Upper lobe of left lung (tissue), 6 donors: ENCODE data around the gene SLC6A1. TPM values are rescaled to one million over a fixed set of nuclear protein-coding genes. Genes with fewer than 3 reads are reported as not detected.

Source experiments
- ATAC-seq, 2 donors: fragments of 200-7000 bp; cut with Tn5 transposase; one replicate each; pipeline ENCODE4 v1.9.1; 2022; ENCODE audit warnings: mild to moderate bottlenecking in 2 of 2, moderate library complexity in 2 of 2; ENCODE audit not compliant: low FRiP score in 2 of 2
- DNase-seq, 2 donors: peaks; one replicate each; pipeline ENCODE4 v3.0.0-alpha.2; 2019 to 2020
- H3K27ac ChIP-seq, 4 donors: fragments of 200-600 bp; sonication (generic); one replicate each; pipeline ENCODE4 v1.5.1; 2016 to 2019
- H3K27me3 ChIP-seq, 4 donors: fragments of 200-600 bp; sonication (generic); one replicate each; pipeline ENCODE4 v1.5.1; 2017 to 2019
- H3K36me3 ChIP-seq, 4 donors: fragments of 200-600 bp; sonication (generic); one replicate each; pipeline ENCODE4 v1.5.1; 2016 to 2019
- H3K4me1 ChIP-seq, 4 donors: fragments of 200-600 bp; sonication (generic); one replicate each; pipeline ENCODE4 v1.5.1; 2018 to 2019
- H3K4me3 ChIP-seq, 4 donors: fragments of 200-600 bp; sonication (generic); one replicate each; pipeline ENCODE4 v1.5.1; 2017 to 2019; ENCODE audit warnings: mild to moderate bottlenecking in 2 of 4, moderate library complexity in 1 of 4
- H3K9me3 ChIP-seq, 4 donors: fragments of 200-600 bp; sonication (generic); one replicate each; pipeline ENCODE4 v1.5.1; 2018 to 2019
- EP300 ChIP-seq, 4 donors: sonication (generic); formaldehyde crosslinking; IDR thresholded peaks; one replicate each; pipeline ENCODE4 v1.5.1; 2017; ENCODE audit warnings: antibody characterized with exemption in 4 of 4, control low read depth in 2 of 4
- POLR2A ChIP-seq, 4 donors: fragments of 450-650 bp; IDR thresholded peaks; one replicate each; pipeline ENCODE4 v1.5.1; 2016 to 2017; ENCODE audit warnings: antibody characterized with exemption in 4 of 4, mild to moderate bottlenecking in 2 of 4
- POLR2AphosphoS5 ChIP-seq, 2 donors: sonication (generic); formaldehyde crosslinking; IDR thresholded peaks; one replicate each; pipeline ENCODE4 v1.5.1; 2017; ENCODE audit warnings: antibody characterized with exemption in 2 of 2
- WGBS, 2 donors: methylation state at CpG; one replicate each; pipeline ENCODE4 v1.1.5; 2017 to 2018; 5-methylcytosine and 5-hydroxymethylcytosine counted together
- total RNA-seq, 6 donors: library from RNA; depleted of rRNA in 4 of 6; stranded (reverse); fragments of >200 nt in 4 of 6; gene quantifications; one replicate each; pipeline versions ENCODE4 v1.1.0 to v1.2.1, GENCODE V29; 2016 to 2021
- TF ChIP-seq, protein P1 (sequence below), 6 experiments: fragments of 450-650 bp in 4 of 6; fragments of 200-600 bp in 2 of 6; sonication (generic) in 2 of 6; IDR thresholded peaks; one replicate each; pipeline ENCODE4 v1.5.1; 2016 to 2019; ENCODE audit warnings: antibody characterized with exemption in 6 of 6
- donor health status: DM: no; HTN: no; CAD: no; lungs with moderate emphysema.
- donor health status: DM: no; HTN: yes; CAD: no; lungs with severe emphysema.

SLC6A1 gene
- total RNA-seq, 6 donors from 2014 or later: 0.46 to 11.5 (median 0.88) TPM

DNA sequence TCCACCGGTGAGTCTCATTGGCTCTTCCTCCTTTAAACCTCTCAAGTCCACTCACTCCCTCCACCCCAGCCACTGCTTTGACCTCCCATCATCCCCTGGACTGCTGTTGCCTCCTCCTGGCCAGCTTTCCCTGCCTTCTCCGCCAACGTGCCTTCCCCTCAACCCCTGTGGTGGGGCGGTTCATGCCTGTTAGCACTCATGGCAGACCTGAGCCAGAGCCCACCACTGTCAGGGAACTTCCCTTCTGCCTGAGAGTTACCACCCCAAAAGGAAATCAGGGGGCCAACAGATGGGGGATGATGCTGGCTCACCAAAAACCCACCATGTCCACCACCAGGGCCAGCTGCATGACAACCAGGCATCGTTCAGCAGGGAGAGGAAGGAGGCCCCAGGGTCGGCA lies 44.2 kb upstream of the SLC6A1 start:
- ATAC-seq (no peak), DNase-seq (no peak)
- H3K27ac ChIP-seq: no peak overlapping the region
- no peaks in the 10 kb centered on the region for H3K9me3 ChIP-seq
- 87 to 88% methylated on average over 4 to 6 of the region's 6 CpGs for WGBS, 2 donors
- no peaks in the 10 kb centered on the region for H3K4me1 ChIP-seq
- no peaks in the 10 kb centered on the region for H3K36me3 ChIP-seq
- TF ChIP-seq POLR2A (IDR thresholded peaks at IDR 0.05) (no peak), EP300 (IDR thresholded peaks at IDR 0.05) (no peak), POLR2AphosphoS5 (IDR thresholded peaks at IDR 0.05) (no peak)
- TF ChIP-seq, protein P1, sequence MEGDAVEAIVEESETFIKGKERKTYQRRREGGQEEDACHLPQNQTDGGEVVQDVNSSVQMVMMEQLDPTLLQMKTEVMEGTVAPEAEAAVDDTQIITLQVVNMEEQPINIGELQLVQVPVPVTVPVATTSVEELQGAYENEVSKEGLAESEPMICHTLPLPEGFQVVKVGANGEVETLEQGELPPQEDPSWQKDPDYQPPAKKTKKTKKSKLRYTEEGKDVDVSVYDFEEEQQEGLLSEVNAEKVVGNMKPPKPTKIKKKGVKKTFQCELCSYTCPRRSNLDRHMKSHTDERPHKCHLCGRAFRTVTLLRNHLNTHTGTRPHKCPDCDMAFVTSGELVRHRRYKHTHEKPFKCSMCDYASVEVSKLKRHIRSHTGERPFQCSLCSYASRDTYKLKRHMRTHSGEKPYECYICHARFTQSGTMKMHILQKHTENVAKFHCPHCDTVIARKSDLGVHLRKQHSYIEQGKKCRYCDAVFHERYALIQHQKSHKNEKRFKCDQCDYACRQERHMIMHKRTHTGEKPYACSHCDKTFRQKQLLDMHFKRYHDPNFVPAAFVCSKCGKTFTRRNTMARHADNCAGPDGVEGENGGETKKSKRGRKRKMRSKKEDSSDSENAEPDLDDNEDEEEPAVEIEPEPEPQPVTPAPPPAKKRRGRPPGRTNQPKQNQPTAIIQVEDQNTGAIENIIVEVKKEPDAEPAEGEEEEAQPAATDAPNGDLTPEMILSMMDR (IDR thresholded peaks at IDR 0.05): no peak
- H3K4me3 ChIP-seq: no peak overlapping the region
- H3K27me3 ChIP-seq: no peaks in the 10 kb centered on the region

DNA sequence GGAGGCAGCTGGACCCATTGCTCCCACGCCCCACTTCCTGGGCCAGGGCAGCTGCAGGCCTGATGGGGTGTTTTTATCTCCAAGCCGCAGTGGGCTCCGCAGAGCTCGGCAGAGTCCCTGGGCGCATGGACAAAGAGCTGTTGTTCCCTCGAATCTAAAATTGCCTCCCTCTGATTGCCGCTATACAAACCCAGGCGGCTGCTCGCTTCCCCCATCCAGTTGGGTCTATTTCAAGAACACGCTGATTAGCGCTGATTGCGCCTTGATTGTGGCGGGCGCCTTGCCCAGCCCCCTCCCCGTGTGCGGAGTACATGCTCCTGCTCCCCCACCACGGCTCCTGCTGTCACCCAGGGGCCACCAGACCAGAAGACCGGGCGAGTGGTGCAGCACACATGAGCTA lies 43.4 kb upstream of the SLC6A1 start:
- Histone ChIP-seq H3K36me3 (no peaks in the 10 kb centered on the region), H3K4me3 (no peak overlapping the region), H3K9me3 (no peaks in the 10 kb centered on the region), H3K27me3 (no peaks in the 10 kb centered on the region), H3K4me1 (no peaks in the 10 kb centered on the region), H3K27ac (no peak overlapping the region)
- TF ChIP-seq, protein P1 (IDR thresholded peaks at IDR 0.05): no peak
- TF ChIP-seq EP300 (IDR thresholded peaks at IDR 0.05) (no peak), POLR2AphosphoS5 (IDR thresholded peaks at IDR 0.05) (no peak), POLR2A (IDR thresholded peaks at IDR 0.05) (no peak)
- ATAC-seq (no peak), DNase-seq (no peak)
- WGBS, 2 donors: 80 to 90% methylated on average over 16 to 19 of the region's 19 CpGs

DNA sequence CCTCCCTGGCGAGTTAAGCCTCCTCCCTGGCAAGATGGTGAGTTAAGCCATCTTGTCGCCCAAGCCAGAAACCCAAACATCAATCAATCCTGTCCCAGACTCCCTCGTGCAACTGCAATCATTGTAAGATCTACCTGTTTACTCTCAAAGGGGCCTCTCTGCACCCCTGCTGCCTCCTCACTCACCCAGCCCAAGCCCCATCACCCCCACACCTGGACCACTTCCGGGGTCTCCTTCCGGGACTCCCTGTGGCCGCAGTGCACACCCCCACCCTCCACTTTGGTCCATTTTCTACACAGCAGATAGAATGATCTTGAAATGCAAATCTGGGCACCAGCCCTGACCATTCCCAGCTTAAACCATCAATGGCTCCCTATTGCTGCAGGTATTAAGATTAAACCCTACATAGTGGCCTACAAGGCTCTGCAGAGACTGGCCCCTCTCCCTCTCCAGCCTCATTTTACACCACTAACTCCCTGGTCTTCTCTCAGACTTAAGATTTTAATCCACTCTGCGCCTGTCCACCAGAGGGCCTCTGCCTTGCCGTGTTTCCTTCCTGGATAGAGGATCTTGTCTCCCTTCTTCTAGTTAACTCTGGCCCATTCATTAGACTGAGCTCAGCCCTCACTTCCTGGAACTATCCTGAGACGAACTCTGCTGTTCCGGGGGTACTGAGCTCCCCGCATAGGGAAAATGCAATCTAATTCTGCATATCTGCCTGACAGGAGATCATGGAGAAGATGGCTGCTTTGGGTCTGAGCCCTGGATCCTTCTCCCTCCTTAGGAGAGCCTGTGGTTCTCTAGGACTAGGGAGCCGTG lies 41.9 kb upstream of the SLC6A1 start:
- TF ChIP-seq POLR2A (IDR thresholded peaks at IDR 0.05): no peak
- no peak for TF ChIP-seq EP300 (IDR thresholded peaks at IDR 0.05)
- TF ChIP-seq POLR2AphosphoS5 (IDR thresholded peaks at IDR 0.05): no peak
- TF ChIP-seq, protein P1 (IDR thresholded peaks at IDR 0.05): peak in 5 of 6 experiments; percentile 27 to 64 (median 48)
- ATAC-seq: peak in 1 of 2 donors; percentile 40
- Histone ChIP-seq H3K4me1 (no peaks in the 10 kb centered on the region), H3K27me3 (no peaks in the 10 kb centered on the region), H3K9me3 (no peaks in the 10 kb centered on the region), H3K36me3 (no peaks in the 10 kb centered on the region), H3K27ac (no peak overlapping the region), H3K4me3 (no peak overlapping the region)
- 50% methylated on average over 11 to 12 of the region's 12 CpGs for WGBS, 2 donors
- DNase-seq: peak in 1 of 2 donors; percentile 38

DNA sequence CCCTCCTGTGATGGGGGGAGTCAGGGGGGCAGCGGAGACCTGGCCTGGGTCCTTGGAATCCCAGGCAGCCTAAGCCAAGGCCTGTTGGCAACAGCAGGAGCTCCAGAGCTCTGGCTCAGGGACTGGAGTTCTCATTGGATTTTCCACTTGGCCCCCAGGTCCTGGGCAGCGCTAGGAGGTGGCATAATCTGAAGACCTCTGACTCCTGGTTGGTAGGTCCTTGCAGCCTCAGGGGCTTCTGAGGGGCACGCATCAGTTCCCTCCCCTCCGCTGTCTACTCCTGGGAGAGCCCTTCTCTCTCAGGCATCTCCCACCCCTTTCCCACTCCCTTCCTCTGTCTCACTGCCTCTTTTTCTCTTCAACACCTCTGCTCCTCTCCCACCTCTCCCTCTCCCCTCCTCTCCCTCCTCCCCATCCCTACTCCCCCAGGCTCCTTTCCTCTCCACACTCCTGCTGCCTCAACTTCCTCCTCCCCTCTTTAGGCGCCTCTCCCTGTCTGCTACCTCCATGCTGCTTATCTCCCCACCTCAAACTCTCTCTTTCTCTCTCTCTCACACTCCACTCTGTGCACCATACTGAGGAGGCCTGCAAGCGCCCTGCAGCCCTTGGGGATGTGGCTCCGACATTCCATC lies 41.1 kb upstream of the SLC6A1 start:
- H3K27me3 ChIP-seq: no peaks in the 10 kb centered on the region
- peaks cover 0 to 3% (median 0%) of the 10 kb centered on the region in 4 donors for H3K4me1 ChIP-seq
- DNase-seq: no peak
- TF ChIP-seq POLR2AphosphoS5 (IDR thresholded peaks at IDR 0.05): no peak
- TF ChIP-seq EP300 (IDR thresholded peaks at IDR 0.05): no peak
- TF ChIP-seq, protein P1 (IDR thresholded peaks at IDR 0.05): no peak
- TF ChIP-seq POLR2A (IDR thresholded peaks at IDR 0.05): no peak
- WGBS, 2 donors: 74 to 78% methylated on average over 5 to 7 of the region's 7 CpGs
- H3K4me3 ChIP-seq: no peak overlapping the region
- no peaks in the 10 kb centered on the region for H3K36me3 ChIP-seq
- no peaks in the 10 kb centered on the region for H3K9me3 ChIP-seq
- peak in 1 of 2 donors; percentile 4 for ATAC-seq
- H3K27ac ChIP-seq: no peak overlapping the region
